HG03025 (cell line): ENCODE data around the gene DIPK1C.

Source experiments
- ATAC-seq: cut with Tn5 transposase; IDR thresholded peaks from one replicate; pipeline ENCODE4 v1.9.1; 2021; ENCODE audit warnings: mild to moderate bottlenecking, moderate library complexity; ENCODE audit not compliant: unreplicated experiment, low FRiP score

DIPK1C gene

DNA sequence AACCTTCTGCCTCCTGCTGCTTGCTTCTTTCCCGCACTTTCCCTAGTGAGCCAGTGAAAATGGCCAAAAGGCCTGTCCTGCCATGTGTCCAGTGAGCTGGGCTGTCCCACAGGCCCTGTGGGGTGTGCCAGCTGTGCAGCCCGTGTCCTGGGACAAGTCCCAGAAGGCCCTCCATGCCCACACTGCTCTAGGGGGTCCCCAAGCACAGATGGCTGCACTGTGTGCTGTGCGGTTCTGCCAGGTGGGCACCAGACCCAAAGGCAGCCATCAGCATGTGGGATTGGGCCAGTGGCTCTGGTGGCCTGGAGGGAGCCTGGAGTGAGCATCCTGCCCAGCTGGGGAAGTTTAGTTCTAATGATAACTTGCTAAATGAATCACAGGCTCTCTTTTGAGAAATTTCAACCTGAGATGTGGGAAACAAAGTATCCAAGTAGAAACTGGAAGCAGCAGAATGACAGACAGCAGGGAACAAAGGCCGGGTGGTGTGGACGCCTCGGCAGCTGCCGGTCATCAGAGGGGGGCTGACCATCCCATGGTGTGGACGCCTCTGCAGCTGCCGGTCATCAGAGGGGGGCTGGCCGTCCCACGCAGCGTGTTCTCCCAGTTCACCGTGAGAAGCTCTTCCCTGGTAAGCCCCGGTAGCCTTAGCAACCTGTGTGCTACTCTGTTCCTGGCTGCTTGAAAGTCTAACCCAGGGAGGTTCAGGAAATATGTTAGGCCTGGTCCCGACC is 29.2 kb upstream of the DIPK1C start:
- ATAC-seq = no peak

DNA sequence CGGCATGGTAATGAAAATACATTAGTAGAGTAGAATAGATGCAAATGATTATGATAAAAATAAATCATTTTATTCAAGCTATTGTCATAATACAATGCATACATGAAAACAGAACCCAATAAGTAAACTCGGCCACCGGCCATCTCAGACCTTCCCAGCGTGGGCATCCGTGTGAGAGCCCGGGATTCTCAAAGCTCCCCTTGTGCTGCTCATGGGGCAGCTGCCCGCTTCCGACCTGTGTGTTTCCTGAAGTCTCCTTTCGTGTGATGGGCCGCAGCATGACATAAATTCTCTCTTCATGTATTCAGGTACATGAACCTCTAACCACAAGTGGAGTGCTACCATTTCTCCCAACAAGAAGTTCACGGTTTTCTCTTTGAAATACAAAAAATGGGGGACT is 25.6 kb upstream of the DIPK1C start:
- no peak for ATAC-seq

DNA sequence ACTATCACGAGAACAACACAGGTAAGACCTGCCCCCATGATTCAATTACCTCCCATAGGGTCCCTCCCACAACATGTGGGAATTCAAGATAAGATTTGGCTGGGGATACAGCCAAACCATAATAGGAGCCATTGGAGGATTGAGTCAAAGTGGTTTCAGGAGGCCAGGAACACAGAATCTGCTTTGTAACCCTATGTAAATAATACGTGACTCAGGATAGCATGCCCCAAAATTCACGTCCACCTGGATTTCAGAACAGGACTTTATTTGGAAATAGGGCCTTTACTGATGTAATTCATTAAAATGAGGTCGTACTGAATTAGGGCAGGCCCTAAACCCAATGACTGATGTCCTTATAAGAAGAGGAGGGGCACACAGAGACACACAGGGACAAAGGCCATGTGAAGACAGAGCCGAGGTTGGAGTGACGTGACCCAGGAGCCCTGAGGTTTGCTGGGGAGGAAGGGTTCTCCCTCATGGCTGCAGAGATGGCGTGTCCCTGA is 23.1 kb upstream of the DIPK1C start:
- ATAC-seq = no peak

DNA sequence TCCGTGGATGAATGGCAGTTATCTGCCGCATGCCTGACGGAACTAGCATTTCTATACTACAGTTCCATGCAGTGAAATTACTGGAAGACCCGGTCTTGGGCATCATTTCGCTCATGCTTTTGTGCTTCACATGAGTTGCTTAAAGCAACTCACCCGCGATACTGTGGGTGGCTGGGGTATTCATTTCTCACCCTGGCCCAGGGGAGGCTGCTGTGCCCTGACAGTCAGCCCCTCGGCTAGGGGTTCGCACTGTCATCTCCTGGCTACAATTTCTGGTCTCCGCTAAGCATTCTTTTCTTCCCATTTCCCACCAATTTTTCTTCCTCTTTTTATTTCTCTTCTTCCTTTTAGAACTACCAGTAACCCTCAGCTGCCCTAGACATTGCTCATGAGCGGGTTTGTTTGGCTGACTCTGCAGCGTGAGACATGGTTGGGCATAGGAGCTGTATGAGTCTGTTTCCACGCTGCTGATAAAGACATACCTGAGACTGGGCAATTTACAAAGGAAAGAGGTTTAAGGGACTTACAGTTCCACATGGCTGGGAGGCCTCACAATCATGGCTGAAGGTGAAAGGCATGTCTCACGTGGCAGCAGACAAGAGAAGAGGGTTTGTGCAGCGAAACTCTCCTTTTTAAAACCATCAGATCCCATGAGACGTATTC is 22.5 kb upstream of the DIPK1C start:
- ATAC-seq = no peak

DNA sequence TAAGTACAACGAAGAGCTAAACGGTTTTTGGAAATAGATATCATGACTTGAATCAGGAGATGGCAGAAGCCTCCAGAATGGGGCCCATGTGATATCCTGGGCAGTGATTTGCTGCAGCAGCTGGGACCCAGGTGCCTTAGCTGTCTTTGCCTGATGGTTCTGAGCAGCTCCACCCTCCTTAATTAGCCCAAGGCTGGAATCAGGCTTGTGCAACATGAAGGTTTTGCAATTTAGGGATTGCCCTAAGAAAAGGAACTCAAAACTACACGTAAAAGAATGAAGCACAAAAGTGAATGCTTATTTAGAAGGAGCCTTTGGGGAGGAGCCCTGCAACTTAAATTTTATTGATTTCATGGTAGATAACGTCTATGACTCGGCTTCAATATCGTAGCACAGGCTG is 21.8 kb upstream of the DIPK1C start:
- no peak for ATAC-seq

DNA sequence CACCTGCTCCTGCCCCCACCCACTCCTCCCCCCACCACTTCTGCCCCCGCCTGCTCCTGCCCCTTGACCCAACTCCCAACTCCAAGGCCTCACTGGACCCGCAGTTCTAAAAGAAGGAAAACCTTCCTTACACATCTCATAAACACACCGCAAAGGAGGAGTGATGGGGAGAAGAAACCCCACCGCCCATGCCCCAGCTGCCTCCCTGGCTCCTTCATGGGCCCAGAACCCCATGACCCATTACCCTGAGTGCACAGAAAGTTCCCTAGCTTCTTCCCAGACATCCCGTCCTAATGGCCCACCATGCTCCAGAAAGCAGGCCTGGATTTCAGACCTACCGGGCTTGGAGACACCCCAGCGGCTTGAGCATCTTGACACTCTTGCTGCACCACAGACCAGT is 21.2 kb upstream of the DIPK1C start:
- ATAC-seq = no peak

DNA sequence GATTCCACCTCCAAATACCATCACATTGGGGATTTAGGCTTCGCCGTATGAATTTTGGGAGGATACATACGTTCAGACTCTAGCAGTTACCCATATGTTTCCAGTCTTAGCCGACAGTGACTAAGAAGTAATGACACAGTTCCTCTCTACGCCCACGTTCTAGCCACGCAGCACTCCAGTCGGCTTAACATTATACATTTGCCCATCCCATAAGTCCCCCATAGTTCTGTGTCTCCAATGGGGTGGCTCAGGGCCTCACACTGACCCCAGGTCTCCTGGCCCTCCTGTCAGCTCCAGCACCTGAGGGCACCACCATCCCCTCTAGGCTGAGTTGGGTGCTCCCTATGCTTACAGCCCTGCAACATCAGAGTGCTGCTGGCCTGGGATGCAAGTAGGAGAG is 20.7 kb upstream of the DIPK1C start:
- no peak for ATAC-seq

DNA sequence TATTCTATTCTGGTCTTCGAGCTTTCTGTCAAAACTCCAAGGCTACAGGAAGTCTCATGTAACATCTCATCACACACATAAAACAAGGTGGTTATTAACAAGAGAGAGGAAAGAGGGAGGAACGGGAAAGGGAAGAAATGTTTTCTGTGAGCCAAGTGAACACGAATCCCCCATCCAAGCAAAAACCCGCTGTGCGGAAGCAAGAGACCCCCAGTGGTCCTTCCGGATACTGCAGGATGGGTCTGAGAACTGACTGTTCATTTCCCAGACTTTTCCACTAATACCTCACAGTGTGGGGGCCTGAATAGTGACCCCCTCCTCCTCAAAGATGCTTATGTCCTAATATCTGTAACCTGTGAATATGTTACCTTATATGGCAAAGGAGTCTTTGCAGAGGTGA is 19.0 kb upstream of the DIPK1C start:
- ATAC-seq = no peak

DNA sequence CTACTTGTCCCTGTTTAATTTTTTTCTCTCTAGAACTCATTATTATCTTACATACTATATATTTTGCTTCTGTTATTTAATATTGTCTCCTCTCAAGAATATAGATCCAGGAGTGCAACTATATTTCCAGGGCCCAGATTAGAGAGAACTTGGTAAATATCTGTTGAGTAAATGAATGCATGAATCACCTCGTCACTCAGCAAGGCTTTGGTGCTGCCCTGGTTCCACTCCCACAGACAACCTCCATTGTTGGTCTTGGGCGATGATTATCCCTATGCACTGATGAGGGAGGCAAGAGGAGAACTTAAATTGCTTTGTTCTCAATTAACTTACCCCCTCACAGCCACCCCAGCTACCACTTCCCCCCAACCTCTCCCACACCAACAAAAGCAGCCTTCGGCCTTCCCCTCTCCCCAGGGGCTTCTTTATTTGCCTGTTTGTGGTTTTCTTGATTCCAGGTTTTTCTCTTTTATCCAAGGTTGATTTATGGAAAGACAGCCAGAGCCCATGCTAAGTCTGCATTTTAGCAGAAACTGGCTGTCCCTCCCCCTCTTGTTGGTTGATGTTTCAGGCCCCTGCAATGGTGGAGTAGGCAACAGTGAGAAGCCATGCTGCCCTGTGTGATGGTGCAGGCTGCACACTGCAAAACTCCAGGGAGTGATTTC is 17.0 kb upstream of the DIPK1C start:
- no peak for ATAC-seq

DNA sequence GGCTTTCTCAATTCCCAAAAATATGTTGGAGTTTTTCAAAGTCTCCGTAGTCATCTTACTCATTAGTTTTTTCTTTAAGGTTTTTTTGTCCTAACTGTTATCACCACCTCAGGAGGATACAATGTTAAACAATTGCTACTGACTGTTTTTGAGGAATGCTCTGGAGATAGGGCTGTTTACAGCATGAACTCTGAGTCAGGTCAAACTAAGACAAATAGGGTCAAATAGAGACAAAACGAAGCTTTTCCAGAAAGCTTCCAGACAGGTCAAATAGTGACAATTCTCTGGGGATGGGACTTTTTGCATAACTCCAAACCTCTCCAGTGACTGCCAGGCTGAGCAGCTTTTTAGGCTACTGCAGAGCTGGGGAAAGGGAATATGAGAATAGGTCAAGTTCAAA is 15.2 kb upstream of the DIPK1C start:
- ATAC-seq = no peak

DNA sequence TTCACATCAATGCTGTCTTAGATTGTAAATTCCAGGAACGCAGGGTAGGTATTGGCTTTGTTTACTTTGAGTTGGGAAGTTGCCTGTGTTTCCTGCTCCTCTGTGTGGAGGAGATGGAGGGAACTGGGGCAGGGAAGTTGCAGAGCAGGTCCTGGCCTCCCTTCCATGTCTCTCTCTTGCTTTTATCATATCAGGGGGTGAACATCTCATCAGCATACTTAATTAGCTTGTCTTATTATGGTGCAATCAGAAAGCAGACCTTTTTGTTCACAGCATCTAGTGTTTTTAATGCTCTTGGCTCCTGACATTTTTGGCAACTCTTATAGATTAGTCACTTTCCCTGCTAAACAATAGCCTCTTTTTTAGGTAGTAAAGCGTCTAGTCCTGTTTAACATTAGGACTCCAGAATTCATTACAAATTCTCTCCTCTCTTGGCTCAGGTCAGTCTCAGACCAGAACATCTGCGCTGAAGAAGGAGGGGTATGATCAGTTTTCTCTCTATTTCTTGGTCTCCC is 11.5 kb upstream of the DIPK1C start:
- ATAC-seq = no peak

DNA sequence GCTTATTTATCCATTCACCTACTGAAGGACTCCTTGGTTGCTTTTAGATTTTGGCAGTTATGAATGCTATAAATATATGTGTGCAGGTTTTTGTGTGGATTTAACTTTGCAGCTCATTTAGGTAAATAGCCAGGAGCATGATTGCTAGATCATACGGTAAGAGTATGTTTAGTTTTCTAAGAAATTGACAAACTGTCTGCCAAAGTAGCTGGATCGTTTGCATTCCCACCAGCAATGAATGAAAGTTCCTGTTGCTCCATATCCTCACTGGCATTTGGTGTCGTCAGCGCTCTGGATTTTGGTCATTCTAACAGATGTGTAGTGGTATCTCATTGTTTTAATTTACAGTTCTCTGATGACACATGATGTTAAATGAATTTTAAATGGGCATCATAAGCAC is 8.7 kb upstream of the DIPK1C start:
- ATAC-seq = no peak

DNA sequence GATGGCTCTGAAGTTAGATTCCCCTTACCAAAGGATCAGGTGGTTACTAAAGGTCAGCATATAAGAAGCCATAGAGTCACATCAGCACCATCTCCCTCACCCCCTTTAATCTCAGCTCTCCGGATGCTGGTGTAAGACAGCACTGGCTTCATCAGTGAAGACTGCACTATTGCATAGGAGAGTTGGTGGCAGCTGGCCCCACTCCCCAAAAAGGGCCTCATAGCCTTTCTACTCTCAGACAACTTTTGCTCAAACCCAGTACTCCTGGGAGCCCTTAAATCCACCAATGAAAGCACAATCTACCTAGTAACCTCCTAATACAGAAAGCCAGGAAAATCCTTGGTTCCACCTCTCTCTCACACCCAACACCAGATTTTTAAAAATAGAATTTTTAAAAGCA is 6.9 kb upstream of the DIPK1C start:
- ATAC-seq = no peak

DNA sequence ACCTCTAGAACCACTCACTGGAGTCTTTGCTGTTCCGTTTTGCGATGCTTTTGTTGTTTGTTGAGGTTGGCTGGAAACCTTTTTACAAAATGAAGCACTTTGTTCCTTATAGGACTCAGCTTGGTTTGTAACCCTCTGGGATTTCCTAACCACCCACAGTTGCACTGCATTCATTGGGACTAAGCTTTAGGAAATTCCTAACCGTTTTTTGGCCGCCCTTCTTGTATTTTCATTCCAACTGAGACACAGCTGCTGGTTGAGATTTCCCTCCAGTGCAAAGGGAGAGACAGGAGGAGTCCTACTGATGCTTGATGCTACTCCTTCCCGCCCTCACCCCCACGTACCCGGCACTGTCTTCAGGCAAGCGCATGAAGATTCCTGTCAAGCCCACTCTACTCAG is 6.1 kb upstream of the DIPK1C start:
- ATAC-seq = no peak

DNA sequence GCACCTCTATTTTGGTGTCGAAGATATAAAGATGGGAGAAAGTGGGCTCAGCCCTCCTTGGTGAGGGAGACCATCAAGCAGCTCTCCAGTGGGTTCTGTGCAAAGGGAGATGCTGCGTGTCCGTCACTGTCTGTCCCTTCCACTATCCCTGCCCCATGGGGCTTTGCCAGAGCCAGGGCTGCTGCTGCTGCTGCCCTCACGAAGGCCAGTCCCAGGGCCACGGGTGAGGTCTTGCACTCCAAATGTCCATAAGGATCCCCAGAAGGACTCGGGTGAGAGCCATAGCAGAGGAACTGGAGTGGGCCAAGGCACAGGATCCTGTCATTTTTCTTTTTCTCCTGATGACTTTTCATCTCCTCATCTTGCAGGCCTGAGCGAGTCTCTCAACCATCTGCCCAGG is 3.7 kb upstream of the DIPK1C start:
- no peak for ATAC-seq

DNA sequence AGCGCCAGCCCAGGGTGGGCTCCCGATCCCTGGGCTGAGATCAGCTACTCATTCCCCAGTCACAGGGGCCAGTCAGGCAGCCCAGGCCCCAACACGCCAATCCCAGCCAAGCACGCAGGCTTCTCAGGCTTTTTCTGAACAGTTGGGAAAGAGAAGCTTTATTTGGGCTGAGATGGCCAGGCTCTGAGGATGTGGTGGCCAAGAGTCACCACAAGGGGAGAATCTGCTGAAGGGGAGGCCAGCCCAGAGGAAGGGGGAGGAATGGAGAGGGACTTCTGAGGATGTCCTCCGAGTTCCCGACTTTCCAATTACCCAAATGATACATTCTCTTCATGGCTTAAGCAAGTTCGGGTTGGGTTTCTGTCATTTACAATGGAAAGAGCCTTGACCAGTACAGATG is 2.8 kb upstream of the DIPK1C start:
- no peak for ATAC-seq

DNA sequence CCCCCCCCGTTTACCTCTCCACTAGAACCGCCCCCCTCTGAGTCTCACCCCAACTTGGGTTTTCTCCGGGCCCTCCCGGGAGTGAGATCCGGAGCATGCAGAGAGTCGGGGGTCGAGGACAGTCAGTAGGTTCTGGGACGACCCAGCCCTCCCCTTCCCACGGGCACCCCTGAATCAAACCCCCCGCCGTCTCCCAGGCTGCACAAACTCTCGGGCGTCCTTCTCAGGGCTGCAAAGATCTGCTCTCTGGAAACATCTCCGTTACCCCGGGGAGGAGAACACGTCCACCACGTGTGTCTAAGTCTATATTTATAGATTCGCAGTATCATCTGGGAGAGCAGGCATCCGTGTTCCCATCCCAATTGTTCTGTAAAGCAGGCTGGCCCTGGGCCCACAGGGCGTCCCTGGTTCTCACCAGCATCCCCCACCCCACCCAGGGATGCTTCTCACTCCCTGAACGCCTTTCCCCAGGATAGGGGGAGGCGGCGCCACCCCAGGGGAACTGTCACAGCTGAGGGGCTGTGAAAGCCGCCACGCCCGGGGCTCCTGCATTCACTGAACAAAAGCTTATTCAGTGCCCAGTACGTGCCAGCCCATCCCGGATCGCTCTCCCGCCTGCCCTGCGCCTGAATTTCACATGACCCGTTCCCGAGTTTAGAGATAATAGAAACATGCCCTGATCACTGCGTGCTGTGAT is 765 bp upstream of the DIPK1C start:
- no peak for ATAC-seq

DNA sequence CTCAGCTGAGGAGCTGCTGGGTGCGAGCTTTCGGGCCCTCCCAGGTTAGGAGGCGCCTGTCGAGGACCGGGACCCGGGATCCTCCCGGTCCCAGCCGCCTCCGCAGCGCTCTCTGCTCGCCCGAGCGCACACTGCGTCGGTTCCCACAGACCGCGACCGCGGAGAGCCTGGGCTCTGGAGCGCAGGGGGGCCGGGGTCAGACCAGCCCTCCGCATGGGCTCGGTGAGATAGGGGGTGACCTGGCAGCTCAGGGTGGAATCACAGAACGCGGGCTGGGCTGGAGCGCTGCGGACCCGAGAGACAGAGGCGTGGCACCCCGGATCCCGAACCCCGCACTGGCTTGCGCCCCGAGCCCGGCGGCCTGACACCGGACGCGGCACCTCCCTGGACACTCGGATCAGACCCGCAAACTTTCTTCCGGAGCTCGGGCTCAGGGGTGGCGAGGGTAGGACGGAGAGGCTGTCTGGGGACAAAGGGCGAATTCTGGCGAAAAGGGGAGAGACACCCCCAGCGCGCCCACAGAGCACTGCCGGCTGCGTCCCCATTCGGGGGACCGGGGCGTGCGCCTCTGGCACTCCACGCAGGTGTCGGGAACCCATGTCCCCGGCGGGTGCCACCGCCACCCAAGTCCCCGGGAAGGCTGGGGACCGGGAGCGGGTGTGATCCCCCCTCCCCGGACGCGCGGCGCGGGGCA is 612 bp downstream of the DIPK1C start:
- ATAC-seq = no peak

DNA sequence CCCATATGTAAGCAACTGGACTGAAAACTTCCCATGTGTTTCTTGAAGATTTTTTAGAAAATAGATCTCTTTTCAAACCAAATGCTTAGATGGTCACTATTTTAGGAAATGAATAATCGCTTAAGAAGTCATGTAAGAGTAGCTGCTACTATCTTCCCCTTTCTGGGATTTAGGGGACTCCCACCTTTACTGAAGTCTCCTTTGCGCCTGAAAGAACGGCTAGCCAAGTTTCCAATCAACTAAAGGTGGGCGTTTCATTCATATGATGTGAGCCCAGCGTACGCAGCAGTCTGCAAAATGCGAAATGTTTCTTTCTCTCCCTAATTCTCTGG is 1.1 kb downstream of the DIPK1C start:
- no peak for ATAC-seq

DNA sequence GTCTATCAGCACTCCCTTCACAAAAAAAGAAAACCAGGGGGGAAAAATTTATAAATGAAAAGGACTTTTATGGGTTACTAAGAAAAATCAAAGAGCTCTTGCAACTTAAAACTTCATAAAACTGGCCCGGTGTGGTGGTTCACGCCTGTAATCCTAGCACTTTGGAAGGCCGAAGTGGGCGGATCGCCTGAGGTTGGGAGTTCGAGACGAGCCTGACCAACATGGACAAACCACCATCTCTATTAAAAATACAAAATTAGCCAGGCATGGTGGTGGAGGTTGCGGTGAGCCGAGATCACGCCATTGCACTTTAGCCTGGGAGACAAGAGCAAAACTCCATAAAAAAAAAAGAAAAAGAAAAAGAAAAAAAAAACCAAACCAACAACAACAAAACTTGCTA is 1.7 kb downstream of the DIPK1C start:
- ATAC-seq = no peak
